Temporal lobe (tissue), 1 donor: ENCODE measurements around the gene ERMP1. TPM values are rescaled to one million over a fixed set of nuclear protein-coding genes. Genes with fewer than 3 reads are reported as not detected.

Experiments
- total RNA-seq: library from RNA; depleted of rRNA; stranded (reverse); fragments of >200 nt; gene quantifications from one replicate; pipeline ENCODE4 v1.2.3, GENCODE V29; 2014

ERMP1 gene
- total RNA-seq, 1 donor from 2014 or later, result 11.8 TPM

Other genes with a start within 250 kb of the ERMP1 start
- gene RIC1, start 204.0 kb downstream of the ERMP1 start, total RNA-seq, result 22.9 TPM
- gene MLANA, start 57.8 kb upstream of the ERMP1 start, total RNA-seq, result not detected
- 50.2 TPM for gene RANBP6, start 182.5 kb upstream of the ERMP1 start, total RNA-seq